DND-41 (cell line): Measurements from ENCODE around the gene ZSWIM8.

Experiments used
- EZH2 ChIP-seq: IDR thresholded peaks from 3 replicates; pipeline ENCODE4 v1.6.1; 2012; ENCODE audit warnings: borderline replicate concordance, low read depth, mild to moderate bottlenecking, moderate library complexity, low read length, inconsistent platforms; ENCODE audit not compliant: severe bottlenecking
- TF ChIP-seq, protein P1 (sequence below): IDR thresholded peaks from 2 replicates; pipeline ENCODE4 v1.5.1; 2012; ENCODE audit warnings: borderline replicate concordance, low read length, moderate library complexity, mild to moderate bottlenecking; ENCODE audit not compliant: poor library complexity, severe bottlenecking; ENCODE audit errors: extremely low read depth

DNA sequence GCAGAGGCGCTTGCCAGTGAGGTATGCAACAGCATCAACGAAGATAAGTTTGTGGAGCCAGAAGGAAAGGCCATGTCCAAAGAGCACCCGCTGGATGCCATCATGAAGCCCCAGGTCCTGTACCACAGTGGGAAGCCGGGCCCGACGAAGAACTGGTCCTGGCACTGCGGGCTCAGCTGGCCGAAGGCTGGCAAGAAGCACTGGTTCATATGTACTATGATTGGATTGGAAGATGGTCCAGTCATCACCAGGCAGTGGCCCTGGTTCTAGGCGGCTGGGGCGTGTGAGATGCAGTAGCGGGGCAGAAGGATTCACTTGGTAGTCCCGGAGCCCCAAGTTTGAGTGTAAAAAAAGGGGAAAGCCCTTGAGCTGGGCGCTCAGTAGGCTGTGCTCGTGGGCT, 22.1 kb downstream of the ZSWIM8 start:
- TF ChIP-seq, protein P1, sequence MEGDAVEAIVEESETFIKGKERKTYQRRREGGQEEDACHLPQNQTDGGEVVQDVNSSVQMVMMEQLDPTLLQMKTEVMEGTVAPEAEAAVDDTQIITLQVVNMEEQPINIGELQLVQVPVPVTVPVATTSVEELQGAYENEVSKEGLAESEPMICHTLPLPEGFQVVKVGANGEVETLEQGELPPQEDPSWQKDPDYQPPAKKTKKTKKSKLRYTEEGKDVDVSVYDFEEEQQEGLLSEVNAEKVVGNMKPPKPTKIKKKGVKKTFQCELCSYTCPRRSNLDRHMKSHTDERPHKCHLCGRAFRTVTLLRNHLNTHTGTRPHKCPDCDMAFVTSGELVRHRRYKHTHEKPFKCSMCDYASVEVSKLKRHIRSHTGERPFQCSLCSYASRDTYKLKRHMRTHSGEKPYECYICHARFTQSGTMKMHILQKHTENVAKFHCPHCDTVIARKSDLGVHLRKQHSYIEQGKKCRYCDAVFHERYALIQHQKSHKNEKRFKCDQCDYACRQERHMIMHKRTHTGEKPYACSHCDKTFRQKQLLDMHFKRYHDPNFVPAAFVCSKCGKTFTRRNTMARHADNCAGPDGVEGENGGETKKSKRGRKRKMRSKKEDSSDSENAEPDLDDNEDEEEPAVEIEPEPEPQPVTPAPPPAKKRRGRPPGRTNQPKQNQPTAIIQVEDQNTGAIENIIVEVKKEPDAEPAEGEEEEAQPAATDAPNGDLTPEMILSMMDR: no peak
- no peak for TF ChIP-seq EZH2
